GM10847 (cell line): ENCODE data around the gene MOB3C.

ENCODE experiments used
- POLR2A ChIP-seq: IDR thresholded peaks from 2 replicates; pipeline ENCODE4 v1.6.1; 2011; ENCODE audit not compliant: insufficient read length; ENCODE audit errors: extremely low read depth

MOB3C gene

DNA sequence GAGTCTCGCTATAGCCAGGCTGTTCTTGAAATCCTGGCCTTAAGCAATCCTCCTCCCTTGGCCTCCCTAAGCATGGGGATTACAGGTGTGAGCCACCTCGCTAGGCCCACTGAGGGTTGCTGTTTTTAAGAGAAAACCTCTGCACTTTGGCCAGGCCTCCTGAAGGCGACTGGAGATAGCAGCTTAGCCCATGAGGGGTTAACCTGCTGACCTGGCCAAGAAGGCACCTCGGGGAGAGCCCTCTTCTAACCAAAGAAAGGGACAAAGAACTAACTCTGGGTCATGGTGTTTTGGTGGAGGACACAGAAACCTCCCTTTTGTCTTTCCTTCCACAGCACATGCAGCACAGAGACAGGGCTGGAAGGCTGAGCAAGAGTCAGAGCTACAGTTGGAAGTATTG, 47.5 kb downstream of the MOB3C start:
- TF ChIP-seq POLR2A: no peak

DNA sequence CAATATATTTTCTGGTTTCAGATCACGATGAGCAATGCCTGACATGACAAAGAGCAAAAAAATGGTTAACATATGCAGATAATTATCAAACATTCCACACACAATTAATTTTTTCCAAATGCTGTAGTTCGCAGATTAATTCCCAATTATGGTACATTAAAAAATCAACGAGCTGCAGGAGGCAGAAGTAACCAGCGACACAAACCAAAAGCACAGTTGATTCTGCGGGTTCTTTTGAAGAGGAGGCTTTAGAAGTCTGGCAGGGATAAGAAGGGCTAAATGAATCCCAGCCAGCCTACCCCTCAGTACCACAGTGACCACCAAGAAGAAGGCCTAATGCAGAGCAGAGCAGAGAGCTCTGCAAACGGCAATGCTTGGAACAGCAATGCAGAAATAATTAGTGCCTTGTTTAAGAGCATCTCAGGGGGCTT, 48.1 kb downstream of the MOB3C start:
- no peak for TF ChIP-seq POLR2A

GRCh38 chr1:46563341-46563740, 53.3 kb downstream of the MOB3C start:
- no peak for TF ChIP-seq POLR2A

DNA sequence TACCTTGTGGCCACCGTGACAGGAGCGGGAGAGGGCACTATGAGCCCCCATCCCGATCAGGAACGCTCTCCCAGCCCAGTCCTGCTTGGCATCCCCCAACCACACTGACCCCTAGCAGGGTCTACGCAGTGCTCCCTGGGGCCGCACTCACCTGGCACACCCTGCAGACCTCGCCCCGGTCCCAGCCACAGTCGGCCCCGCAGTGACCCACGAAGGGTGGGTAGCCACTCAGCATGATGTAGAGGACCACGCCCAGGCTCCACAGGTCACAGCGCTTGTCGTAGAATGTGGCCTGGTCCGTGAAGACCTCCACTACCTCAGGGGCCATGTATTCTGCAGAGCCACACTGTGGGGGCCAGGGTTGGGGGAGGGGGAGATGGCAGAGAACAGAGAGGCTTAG, 54.1 kb downstream of the MOB3C start:
- no peak for TF ChIP-seq POLR2A

GRCh38 chr1:46558966-46559365, 57.6 kb downstream of the MOB3C start:
- TF ChIP-seq POLR2A: no peak

DNA sequence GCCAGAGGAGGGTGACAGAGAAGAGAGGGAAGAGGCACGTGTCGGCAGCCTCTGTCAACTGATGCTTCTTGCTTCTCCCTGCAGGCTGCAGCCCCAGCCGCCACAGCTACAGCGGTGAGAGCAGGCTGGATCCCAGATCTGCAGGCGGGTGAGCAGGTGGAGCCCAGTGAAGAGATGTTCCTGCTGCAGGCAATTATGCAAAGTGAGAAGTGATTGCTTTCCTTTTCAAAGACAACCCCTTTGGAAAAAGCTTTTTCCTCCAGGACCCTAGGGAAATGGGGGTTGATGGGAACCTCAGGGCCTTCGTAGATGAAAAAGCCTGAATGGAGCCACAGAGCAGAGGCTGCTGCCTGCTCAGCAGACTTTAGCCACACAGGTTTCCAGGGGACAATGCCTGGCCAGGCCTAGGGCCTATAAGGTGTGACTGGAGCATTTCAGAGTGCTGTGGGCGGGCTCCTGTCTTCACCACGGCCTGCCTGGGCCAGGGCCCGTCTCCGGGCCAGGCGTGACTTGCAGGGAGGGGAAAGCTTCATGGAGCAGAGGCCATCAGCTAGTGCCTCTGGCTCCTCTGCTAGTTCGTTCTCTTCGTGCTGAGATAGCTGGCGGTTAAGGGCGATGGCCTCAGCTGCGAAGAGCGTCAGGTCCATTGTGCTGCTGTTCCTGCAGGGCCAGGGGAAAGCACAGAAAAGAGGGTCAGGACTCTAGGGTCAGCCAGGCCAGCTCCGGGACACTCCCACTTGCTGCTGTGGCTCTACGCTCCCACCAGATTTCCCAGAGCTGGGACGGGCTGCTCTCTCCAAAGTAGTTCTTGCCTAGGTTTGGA, 58.3 kb downstream of the MOB3C start:
- no peak for TF ChIP-seq POLR2A
